HL-60 (cell line): ENCODE results near the gene STIMATE.

Experiments used
- DNase-seq, 2 experiments: peaks; one replicate each; pipeline ENCODE4 v3.0.0-alpha.2; 2010 to 2020; ENCODE audit warnings: low read depth in 1 of 2, low spot score in 1 of 2
- H3K27ac ChIP-seq: fragments of 250-450 bp; sonication (Bioruptor Pico); replicated peaks from 2 replicates; pipeline ENCODE4 v1.5.1; 2020; ENCODE audit warnings: mild to moderate bottlenecking, moderate library complexity
- H3K27me3 ChIP-seq: fragments of 250-450 bp; sonication (Bioruptor Pico); 2 replicates; pipeline ENCODE4 v1.5.1; 2021; ENCODE audit warnings: mild to moderate bottlenecking, moderate library complexity; ENCODE audit not compliant: insufficient read depth, poor library complexity, severe bottlenecking
- H3K4me3 ChIP-seq: replicated peaks from 2 replicates; pipeline ENCODE4 v1.5.1; 2011; ENCODE audit warnings: mild to moderate bottlenecking, control low read depth, low read length; ENCODE audit not compliant: insufficient read depth
- CTCF ChIP-seq: IDR thresholded peaks from one replicate; pipeline ENCODE4 v1.5.1; 2011; ENCODE audit warnings: low read length, control low read depth, inconsistent platforms; ENCODE audit not compliant: insufficient read depth
- GABPA ChIP-seq: IDR thresholded peaks from 2 replicates; pipeline ENCODE4 v1.6.1; 2012; ENCODE audit warnings: low read depth
- POLR2AphosphoS5 ChIP-seq: IDR thresholded peaks from 2 replicates; pipeline ENCODE4 v1.6.1; 2012; ENCODE audit warnings: low read depth
- REST ChIP-seq: IDR thresholded peaks from 2 replicates; pipeline ENCODE4 v1.6.1; 2012; ENCODE audit warnings: low read depth; ENCODE audit not compliant: insufficient replicate concordance
- SPI1 ChIP-seq: IDR thresholded peaks from 2 replicates; pipeline ENCODE4 v1.6.1; 2012; ENCODE audit warnings: low read depth, mild to moderate bottlenecking, borderline replicate concordance

STIMATE gene

GRCh38 chr3:52892625-52893311 is 4.6 kb downstream of the STIMATE start:
- Histone ChIP-seq H3K4me3 (no peak overlapping the region), H3K27ac (peak overlapping the region; percentile 79), H3K27me3 (no peaks in the 10 kb centered on the region)
- DNase-seq, result peak in 1 of 2 experiments; percentile 16
- TF ChIP-seq GABPA (no peak), REST (no peak), POLR2AphosphoS5 (no peak), CTCF (no peak), SPI1 (no peak)

- DNase-seq, result no peak
- no peak overlapping the region for H3K4me3 ChIP-seq
- TF ChIP-seq REST, result no peak
- no peak for TF ChIP-seq GABPA
- TF ChIP-seq SPI1, result no peak
- no peak for TF ChIP-seq CTCF
- no peak for TF ChIP-seq POLR2AphosphoS5
- H3K27ac ChIP-seq, result peak overlapping the region; percentile 79
- H3K27me3 ChIP-seq, result no peaks in the 10 kb centered on the region
These were observed 5.1 kb downstream of the STIMATE start for GRCh38 chr3:52892290-52892624.

GRCh38 chr3:52891615-52892081 is 5.7 kb downstream of the STIMATE start:
- H3K27ac ChIP-seq, result peak overlapping the region; percentile 79
- TF ChIP-seq POLR2AphosphoS5 (peak; percentile 68; the same call in 1 of the 2 replicates), REST (peak; percentile 34), GABPA (no peak), SPI1 (peak; percentile 70; the same call in 1 of the 2 replicates), CTCF (no peak)
- peak; percentile 71 to 94 for DNase-seq
- H3K27me3 ChIP-seq, result no peaks in the 10 kb centered on the region
- H3K4me3 ChIP-seq, result no peak overlapping the region
